Activated T-helper 2 cell treated with anti-CD3 and anti-CD28 coated beads, Interferon-gamma antibody, Interleukin-2, Interleukin-4, amounts not matched to agents 10 μg/mL and 5 μg/mL and 100 μg/mL, durations not matched to agents 14 hours and 24 hours and 36 hours (primary cell): ENCODE measurements around the gene SFMBT2. TPM values are rescaled to one million over a fixed set of nuclear protein-coding genes. Genes with fewer than 3 reads are reported as not detected.
A peak's percentile ranks its signal among the peaks of the same experiment; 100 is the strongest.

ENCODE experiments used
- DNase-seq: peaks from one replicate; pipeline ENCODE4 v3.0.0; 2021; ENCODE audit warnings: low spot score
- H3K27ac Mint-ChIP-seq: one replicate; pipeline ENCODE4 v1.8.0; 2021; ENCODE audit warnings: mixed read lengths
- H3K27me3 Mint-ChIP-seq: one replicate; pipeline ENCODE4 v1.8.0; 2021; ENCODE audit warnings: low read depth, mixed read lengths
- H3K36me3 Mint-ChIP-seq: one replicate; pipeline ENCODE4 v1.8.0; 2021; ENCODE audit warnings: low read depth, mixed read lengths
- H3K4me1 Mint-ChIP-seq: one replicate; pipeline ENCODE4 v1.8.0; 2021; ENCODE audit warnings: low read depth, mixed read lengths
- H3K4me3 Mint-ChIP-seq: one replicate; pipeline ENCODE4 v1.8.0; 2021; ENCODE audit warnings: low read depth, mild to moderate bottlenecking, moderate library complexity, mixed read lengths
- H3K9me3 Mint-ChIP-seq: one replicate; pipeline ENCODE4 v1.8.0; 2021; ENCODE audit warnings: mixed read lengths
- intact Hi-C: fragments of 100-400 bp; cut with micrococcal nuclease; formaldehyde crosslinking; loops from one replicate; pipeline ENCODE4 v1.15.1; 2023
- total RNA-seq: library from RNA; stranded (reverse); gene quantifications from 2 replicates; pipeline ENCODE4 v1.2.3, GENCODE V29; 2022

SFMBT2 gene
- total RNA-seq, 1 donor from 2014 or later, result 27.6 TPM

DNA sequence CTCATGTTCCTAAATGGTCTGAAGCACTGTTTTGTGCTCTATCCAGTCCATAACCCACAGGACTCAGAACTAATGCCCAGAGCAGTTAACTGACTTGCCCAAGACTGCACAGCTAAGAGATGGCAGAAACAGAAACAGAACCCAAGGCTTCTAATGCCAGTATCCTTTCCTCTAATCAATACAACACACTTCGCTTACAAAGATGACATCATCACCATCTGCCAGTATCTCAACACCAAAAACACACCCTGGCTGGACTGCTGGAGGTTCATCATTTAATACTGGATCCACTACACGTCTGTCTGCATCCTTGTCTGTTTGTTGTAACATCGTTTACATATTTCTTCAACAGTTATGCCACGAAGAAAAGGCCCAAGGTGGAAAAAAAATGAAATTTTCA, 165.3 kb downstream of the SFMBT2 start:
- intact Hi-C loops, result no loop called here
- no peaks in the 10 kb centered on the region for H3K27me3 Mint-ChIP-seq
- DNase-seq, result no peak
- H3K4me3 Mint-ChIP-seq, result no peak overlapping the region
- no peak overlapping the region for H3K27ac Mint-ChIP-seq
- peaks cover 62% of the 10 kb centered on the region for H3K36me3 Mint-ChIP-seq
- peaks cover 4% of the 10 kb centered on the region for H3K9me3 Mint-ChIP-seq
- peaks cover 27% of the 10 kb centered on the region for H3K4me1 Mint-ChIP-seq

DNA sequence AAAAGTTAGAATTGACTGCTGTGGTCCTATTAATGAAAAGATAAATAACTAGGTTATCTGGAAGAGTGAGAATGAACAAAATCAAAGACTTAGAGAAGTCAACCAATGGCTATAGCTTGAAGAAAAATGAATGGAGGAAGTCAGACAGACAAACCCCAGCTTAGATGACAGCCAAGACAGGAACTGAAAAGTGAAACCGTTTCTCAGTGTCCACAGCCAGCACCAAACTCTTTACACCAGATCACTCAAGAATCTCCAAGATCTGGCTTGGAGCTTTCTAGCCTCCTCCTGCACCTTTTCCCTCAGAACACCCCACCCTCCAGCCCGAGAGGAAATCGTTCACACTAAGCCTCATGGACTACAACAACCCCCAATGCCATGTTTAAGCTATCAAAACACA, 167.0 kb downstream of the SFMBT2 start:
- Mint-ChIP-seq H3K9me3 (peaks cover 4% of the 10 kb centered on the region), H3K36me3 (peaks cover 66% of the 10 kb centered on the region), H3K27ac (peak overlapping the region; percentile 43), H3K4me1 (peaks cover 41% of the 10 kb centered on the region), H3K27me3 (no peaks in the 10 kb centered on the region), H3K4me3 (peak overlapping the region; percentile 1)
- no peak for DNase-seq
- intact Hi-C loops, result no loop called here

DNA sequence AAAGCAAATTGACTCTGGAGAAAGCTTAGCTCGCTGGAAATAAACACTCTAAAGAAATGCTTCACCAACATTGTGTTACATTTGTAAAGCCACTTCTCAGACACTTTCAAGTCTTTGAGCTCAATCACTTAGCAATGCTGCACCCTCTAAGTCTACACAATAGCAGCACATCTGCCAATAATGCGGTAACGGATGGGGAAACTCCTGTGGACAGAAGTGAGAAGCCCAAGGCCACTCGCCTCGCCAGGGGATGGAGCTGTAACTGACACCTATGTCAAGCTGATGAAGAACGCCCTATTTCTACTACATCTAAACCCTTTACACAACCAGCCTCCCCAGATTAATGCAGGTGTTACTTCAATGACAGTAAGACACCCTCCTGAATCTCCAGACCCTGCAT, 167.7 kb downstream of the SFMBT2 start:
- Mint-ChIP-seq H3K4me3 (no peak overlapping the region), H3K36me3 (peaks cover 68% of the 10 kb centered on the region), H3K4me1 (peaks cover 45% of the 10 kb centered on the region), H3K27me3 (no peaks in the 10 kb centered on the region), H3K9me3 (peaks cover 4% of the 10 kb centered on the region), H3K27ac (no peak overlapping the region)
- intact Hi-C loops, result no loop called here
- no peak for DNase-seq

DNA sequence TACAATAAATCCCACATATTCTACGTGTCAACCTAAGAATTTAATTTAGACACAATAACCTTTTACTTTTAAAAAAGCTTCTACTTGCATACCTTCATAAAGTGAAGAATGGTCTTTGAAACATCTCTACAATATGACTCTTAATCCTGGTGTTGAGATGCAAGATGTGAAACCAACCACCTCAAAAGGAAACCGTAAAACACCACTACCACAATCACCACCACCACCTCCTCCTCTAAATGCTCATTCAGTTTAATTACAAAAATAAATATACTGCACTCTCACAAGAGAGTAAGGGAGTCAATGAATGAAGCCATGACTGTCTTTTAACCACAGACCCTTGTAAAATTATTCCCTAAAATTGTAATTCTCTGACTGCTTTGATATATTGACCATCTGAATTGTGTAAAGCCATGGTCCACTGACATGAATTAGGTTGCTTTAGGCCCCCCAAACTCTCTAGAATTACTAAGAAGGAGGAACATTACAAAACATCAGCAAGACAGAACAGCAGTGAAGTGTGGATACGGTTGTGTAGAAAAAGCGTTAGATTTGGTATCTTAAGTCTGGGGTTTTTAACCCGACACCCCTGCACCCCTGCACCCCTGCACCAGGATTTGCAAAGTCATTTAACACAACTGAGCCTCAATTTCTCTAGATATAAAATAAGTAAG, 171.4 kb downstream of the SFMBT2 start:
- Mint-ChIP-seq H3K36me3 (peaks cover 85% of the 10 kb centered on the region), H3K27ac (peak overlapping the region; percentile 13), H3K27me3 (no peaks in the 10 kb centered on the region), H3K9me3 (peaks cover 18% of the 10 kb centered on the region), H3K4me1 (peaks cover 40% of the 10 kb centered on the region), H3K4me3 (no peak overlapping the region)
- no peak for DNase-seq
- intact Hi-C loops, result loop anchor here (1.0 to 10.0 kb wide), 4 partner anchors 18 to 115 kb away; no protein-coding TSS in a partner anchor

DNA sequence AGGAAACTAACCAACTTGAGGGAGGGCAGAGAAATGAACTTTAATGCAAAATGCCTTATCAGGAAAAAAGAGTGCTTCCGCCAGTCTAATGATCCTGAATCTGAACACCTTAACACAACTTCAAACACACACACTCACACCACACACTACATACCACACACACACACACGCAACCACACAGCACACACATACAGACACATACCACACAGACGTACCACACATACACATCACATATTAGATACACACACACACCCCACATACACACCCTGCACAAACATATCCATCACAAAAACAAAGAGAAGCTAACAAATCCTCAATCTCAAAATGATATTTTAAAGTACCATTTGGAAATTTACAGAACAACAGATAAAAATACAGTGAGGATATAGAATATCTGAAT, 175.5 kb downstream of the SFMBT2 start:
- Mint-ChIP-seq H3K27ac (no peak overlapping the region), H3K9me3 (peaks cover 14% of the 10 kb centered on the region), H3K27me3 (no peaks in the 10 kb centered on the region), H3K36me3 (peaks cover 75% of the 10 kb centered on the region), H3K4me1 (peaks cover 37% of the 10 kb centered on the region), H3K4me3 (no peak overlapping the region)
- intact Hi-C loops, result loop anchor here (10.0 kb wide), 1 partner anchor 111 kb away; no protein-coding TSS in a partner anchor
- no peak for DNase-seq

DNA sequence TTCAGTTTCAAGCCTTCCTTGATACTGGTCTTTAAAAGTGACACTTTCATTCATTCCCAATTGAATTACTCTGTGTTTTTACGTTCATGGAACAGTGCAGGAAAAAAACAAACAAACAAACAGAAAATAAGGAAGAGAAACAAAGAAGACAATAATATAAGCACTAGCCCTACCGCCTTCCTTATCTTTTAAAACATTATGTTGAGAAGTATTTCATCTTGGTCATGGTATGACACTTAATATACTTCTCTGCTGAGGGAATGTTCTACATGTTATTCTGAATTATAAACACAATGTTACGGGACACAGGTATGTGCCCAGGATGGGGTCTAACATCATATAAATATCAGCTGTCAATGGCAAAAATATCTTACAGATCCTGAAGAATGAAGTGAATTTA, 176.7 kb downstream of the SFMBT2 start:
- no peak for DNase-seq
- intact Hi-C loops, result loop anchor here (10.0 kb wide), 1 partner anchor 109 kb away; no protein-coding TSS in a partner anchor
- H3K4me1 Mint-ChIP-seq, result peaks cover 27% of the 10 kb centered on the region

DNA sequence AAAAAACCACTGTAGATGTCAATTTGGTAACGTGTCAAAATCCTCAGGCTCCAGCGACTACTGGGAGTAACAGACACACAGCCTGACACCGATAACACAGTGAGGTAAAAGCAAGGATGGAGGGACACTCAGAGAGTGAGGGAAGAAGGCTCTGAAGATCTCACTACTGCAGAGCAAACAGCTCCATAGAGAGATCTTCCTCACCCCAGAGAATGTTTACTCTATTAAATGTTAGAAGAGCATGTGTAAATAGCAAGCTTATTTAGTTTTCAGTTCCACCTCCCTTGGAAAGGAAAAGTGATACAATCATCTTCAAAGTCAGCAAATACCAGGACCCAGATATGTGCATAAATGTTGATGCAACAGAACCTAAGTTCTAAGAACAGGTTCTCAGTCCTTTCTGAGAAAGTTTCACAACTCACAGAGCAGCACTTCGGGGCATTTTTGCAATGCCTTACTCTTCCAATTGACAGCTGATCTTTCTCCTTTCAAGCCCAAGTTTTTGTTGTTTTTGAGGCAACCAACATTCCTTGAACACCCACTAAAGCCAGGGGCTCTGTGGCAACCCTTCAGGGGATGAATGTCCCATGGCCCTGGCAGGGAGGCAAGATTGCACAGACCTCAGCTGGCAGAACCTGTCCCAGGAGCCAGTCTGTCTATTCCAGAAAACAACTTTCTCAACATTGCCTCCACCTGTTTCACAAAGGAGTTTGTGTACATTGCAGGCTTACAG, 177.4 kb downstream of the SFMBT2 start:
- Mint-ChIP-seq H3K9me3 (peaks cover 14% of the 10 kb centered on the region), H3K36me3 (peaks cover 69% of the 10 kb centered on the region), H3K27me3 (no peaks in the 10 kb centered on the region), H3K4me1 (peaks cover 23% of the 10 kb centered on the region), H3K4me3 (no peak overlapping the region), H3K27ac (peak overlapping the region; percentile 29)
- intact Hi-C loops, result loop anchor here (10.0 kb wide), 1 partner anchor 109 kb away; no protein-coding TSS in a partner anchor
- no peak for DNase-seq

More for the DNA sequence above, 176.7 kb downstream of the SFMBT2 start:
- peaks cover 67% of the 10 kb centered on the region for H3K36me3 Mint-ChIP-seq
- H3K27me3 Mint-ChIP-seq, result no peaks in the 10 kb centered on the region
- no peak overlapping the region for H3K27ac Mint-ChIP-seq
- peaks cover 14% of the 10 kb centered on the region for H3K9me3 Mint-ChIP-seq
- H3K4me3 Mint-ChIP-seq, result no peak overlapping the region

DNA sequence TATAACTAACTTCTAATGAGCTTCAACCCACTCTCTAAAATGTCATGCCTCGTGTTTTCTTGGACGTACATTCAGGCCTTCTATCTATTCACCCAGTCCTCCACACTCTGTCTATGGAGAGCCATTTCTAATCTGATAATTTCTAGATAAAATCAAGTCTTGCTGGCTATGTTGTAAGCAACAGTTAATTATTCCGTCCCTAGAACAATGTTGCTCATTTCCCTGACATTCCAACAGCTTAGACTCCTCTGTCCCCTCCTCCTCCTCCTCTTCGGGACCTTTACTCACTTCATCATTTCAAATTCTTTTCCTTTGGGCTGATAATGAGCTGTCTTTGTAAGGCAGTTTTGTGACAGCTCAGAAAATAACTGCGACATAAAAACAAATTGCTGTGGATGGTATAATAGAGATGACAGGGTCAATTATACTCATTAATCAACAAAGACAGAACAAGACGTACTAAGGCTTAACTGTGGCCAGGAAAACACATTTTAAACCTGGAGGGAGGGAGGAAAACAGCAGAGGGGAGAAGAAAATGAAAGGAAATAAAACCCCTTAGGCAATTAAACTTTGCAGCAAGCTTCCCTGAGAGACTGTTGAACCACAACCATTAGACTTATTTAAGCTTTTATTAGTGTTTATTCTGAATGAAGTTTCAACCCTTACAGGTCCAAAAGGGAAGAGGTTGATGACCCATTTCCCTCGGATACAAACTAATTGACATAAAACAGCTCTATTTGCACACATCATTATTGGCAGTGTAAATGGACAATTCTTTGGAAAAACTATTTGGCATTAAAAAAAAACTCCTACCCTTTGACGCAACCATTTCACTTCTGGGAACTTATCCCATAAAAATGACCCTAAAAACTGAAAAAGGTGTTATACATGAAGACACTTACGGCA, 179.1 kb downstream of the SFMBT2 start:
- Mint-ChIP-seq H3K4me1 (peaks cover 17% of the 10 kb centered on the region), H3K27ac (no peak overlapping the region), H3K36me3 (peaks cover 69% of the 10 kb centered on the region), H3K4me3 (no peak overlapping the region), H3K27me3 (no peaks in the 10 kb centered on the region), H3K9me3 (peaks cover 14% of the 10 kb centered on the region)
- intact Hi-C loops, result loop anchor here (10.0 kb wide), 1 partner anchor 107 kb away; no protein-coding TSS in a partner anchor
- no peak for DNase-seq

DNA sequence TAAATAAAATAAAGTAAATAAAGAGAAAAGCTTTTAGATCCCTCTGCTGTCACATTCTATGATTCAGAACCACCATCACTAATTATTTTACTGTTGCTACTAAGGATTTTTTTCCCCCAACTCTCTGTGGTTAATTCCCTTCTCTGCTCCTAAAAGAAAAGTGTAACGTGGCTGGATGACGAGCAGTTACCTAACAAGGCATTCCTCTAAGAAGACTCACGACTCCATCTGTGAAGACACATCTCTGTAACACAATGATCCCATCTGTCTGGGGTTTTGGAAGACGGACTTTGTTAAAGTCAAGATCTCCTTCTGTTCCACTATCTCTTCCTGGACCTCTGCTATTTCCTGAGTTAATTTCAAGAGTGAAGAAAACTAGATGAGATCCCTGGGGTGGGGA, 179.9 kb downstream of the SFMBT2 start:
- Mint-ChIP-seq H3K27me3 (no peaks in the 10 kb centered on the region), H3K27ac (no peak overlapping the region), H3K9me3 (peaks cover 7% of the 10 kb centered on the region), H3K36me3 (peaks cover 69% of the 10 kb centered on the region), H3K4me3 (no peak overlapping the region), H3K4me1 (peaks cover 17% of the 10 kb centered on the region)
- intact Hi-C loops, result loop anchor here (10.0 kb wide), 1 partner anchor 106 kb away; no protein-coding TSS in a partner anchor
- no peak for DNase-seq

DNA sequence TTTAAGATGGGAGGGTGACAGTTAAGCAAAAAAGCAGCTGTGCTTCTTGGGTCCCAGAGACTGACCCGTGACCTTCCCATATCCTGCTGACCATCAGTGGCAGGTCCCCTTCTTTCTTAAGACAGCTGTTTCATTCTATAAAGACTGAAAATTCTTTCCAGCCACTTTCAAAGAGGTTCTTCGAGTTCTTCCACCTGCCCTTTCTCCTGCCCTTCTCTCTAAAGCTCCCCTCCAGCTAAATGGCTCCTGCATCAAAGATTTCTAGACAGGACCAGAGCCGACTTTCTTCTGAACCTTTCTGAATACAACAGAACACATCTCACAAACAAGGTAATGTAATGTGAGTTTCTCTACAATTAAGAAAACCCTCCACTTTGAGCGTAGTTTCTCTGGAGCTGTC, 180.8 kb downstream of the SFMBT2 start:
- Mint-ChIP-seq H3K4me3 (no peak overlapping the region), H3K9me3 (peaks cover 4% of the 10 kb centered on the region), H3K27me3 (no peaks in the 10 kb centered on the region), H3K4me1 (peaks cover 16% of the 10 kb centered on the region), H3K27ac (no peak overlapping the region), H3K36me3 (peaks cover 69% of the 10 kb centered on the region)
- DNase-seq, result no peak
- intact Hi-C loops, result loop anchor here (10.0 kb wide), 1 partner anchor 105 kb away; no protein-coding TSS in a partner anchor

DNA sequence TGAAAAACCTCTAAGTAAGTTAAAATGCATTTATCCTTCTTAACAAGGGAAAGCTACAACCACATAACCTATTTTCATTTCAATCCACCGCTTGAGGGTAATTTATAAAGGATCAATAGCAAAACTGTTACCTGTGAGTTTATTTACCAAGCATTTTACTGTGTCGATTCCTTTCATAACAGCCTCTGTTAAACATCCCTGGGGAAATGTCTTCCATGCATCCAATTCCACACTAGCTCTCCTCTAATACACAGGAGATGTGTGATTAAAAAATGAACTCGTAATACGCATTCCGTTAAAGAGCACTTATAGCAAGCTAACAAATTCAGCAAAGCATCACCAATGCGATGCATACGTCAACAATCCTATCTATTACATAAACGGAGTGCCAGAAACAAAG, 185.7 kb downstream of the SFMBT2 start:
- Mint-ChIP-seq H3K4me1 (no peaks in the 10 kb centered on the region), H3K4me3 (no peak overlapping the region), H3K36me3 (peaks cover 69% of the 10 kb centered on the region), H3K27me3 (no peaks in the 10 kb centered on the region), H3K9me3 (peaks cover 21% of the 10 kb centered on the region), H3K27ac (no peak overlapping the region)
- intact Hi-C loops, result no loop called here
- no peak for DNase-seq

DNA sequence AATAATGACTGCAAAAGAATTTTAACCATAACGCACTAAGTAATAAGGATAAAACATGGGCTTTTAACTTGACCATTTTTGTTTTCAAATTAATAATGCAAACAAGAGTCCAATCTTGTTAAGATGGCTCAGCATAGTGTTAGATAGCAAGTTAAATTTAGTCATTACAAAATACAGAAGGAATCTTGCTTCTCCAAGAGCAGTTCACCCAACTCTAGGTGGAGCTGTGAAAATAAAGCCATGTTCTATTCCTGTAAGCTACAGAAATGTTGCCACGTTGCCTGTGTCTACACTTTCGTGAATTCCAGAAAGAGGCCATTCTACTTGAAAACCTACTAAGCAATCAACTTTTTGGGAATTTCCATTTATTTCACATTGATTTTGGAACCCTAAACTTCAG, 191.9 kb downstream of the SFMBT2 start:
- H3K36me3 Mint-ChIP-seq, result peaks cover 47% of the 10 kb centered on the region
- H3K4me1 Mint-ChIP-seq, result peaks cover 4% of the 10 kb centered on the region
- intact Hi-C loops, result no loop called here
- peaks cover 9% of the 10 kb centered on the region for H3K9me3 Mint-ChIP-seq
- no peak overlapping the region for H3K27ac Mint-ChIP-seq
- no peak overlapping the region for H3K4me3 Mint-ChIP-seq
- H3K27me3 Mint-ChIP-seq, result no peaks in the 10 kb centered on the region
- DNase-seq, result no peak
